Astrocyte (in vitro differentiated cells and primary cell): ENCODE data around the gene NECTIN1. TPM values are rescaled to one million over a fixed set of nuclear protein-coding genes. Genes with fewer than 3 reads are reported as not detected.
A peak's percentile ranks its signal among the peaks of the same experiment; 100 is the strongest.

Source experiments
- DNase-seq: peaks from one replicate; pipeline ENCODE4 v3.0.0-alpha.2; 2010; ENCODE audit warnings: low read depth
- FAIRE-seq: peaks from 2 replicates; lab custom pipeline; 2011; peaks lifted over from hg19 to GRCh38; lab: Jason Lieb, UNC
- H2AFZ ChIP-seq: 2 replicates; pipeline ENCODE4 v1.6.0; 2012; ENCODE audit warnings: low read depth, low read length, inconsistent platforms
- H3K27ac ChIP-seq: 2 replicates; pipeline ENCODE4 v1.5.1; 2011; ENCODE audit warnings: low read depth, low read length, inconsistent platforms
- H3K27me3 ChIP-seq: 2 replicates; pipeline ENCODE4 v1.6.0; 2011; ENCODE audit warnings: low read length, inconsistent platforms; ENCODE audit not compliant: insufficient read depth
- H3K36me3 ChIP-seq: 2 replicates; pipeline ENCODE4 v1.5.1; 2011; ENCODE audit warnings: low read length, inconsistent platforms; ENCODE audit not compliant: insufficient read depth
- H3K4me1 ChIP-seq: 2 replicates; pipeline ENCODE4 v1.5.1; 2011; ENCODE audit warnings: low read length, inconsistent platforms; ENCODE audit not compliant: insufficient read depth
- H3K4me2 ChIP-seq: 2 replicates; pipeline ENCODE4 v1.6.0; 2012; ENCODE audit warnings: low read length, inconsistent platforms
- H3K4me3 ChIP-seq: 2 replicates; pipeline ENCODE4 v1.5.1; 2011; ENCODE audit warnings: low read depth, mild to moderate bottlenecking, low read length, inconsistent platforms; ENCODE audit not compliant: insufficient read depth
- H3K79me2 ChIP-seq: 2 replicates; pipeline ENCODE4 v1.6.0; 2012; ENCODE audit warnings: mild to moderate bottlenecking, low read length, inconsistent platforms; ENCODE audit not compliant: insufficient read depth
- H3K9ac ChIP-seq: 2 replicates; pipeline ENCODE4 v1.6.0; 2012; ENCODE audit warnings: mild to moderate bottlenecking, low read length, inconsistent platforms
- H3K9me3 ChIP-seq: 2 replicates; pipeline ENCODE4 v1.5.1; 2012; ENCODE audit warnings: low read depth, mild to moderate bottlenecking, low read length, inconsistent platforms; ENCODE audit not compliant: insufficient read depth
- H4K20me1 ChIP-seq: 2 replicates; pipeline ENCODE4 v1.6.0; 2012; ENCODE audit warnings: low read length, inconsistent platforms; ENCODE audit not compliant: insufficient read depth
- H3K27ac Mint-ChIP-seq: one replicate; pipeline ENCODE4 v1.8.0; 2021; ENCODE audit warnings: mild to moderate bottlenecking, mixed read lengths; ENCODE audit not compliant: unreplicated experiment
- H3K27me3 Mint-ChIP-seq: one replicate; pipeline ENCODE4 v1.8.0; 2021; ENCODE audit warnings: low read depth, mixed read lengths; ENCODE audit not compliant: unreplicated experiment
- H3K36me3 Mint-ChIP-seq: one replicate; pipeline ENCODE4 v1.8.0; 2021; ENCODE audit warnings: low read depth, mixed read lengths; ENCODE audit not compliant: unreplicated experiment
- H3K4me1 Mint-ChIP-seq: one replicate; pipeline ENCODE4 v1.8.0; 2021; ENCODE audit warnings: low read depth, mixed read lengths; ENCODE audit not compliant: unreplicated experiment
- H3K4me3 Mint-ChIP-seq: one replicate; pipeline ENCODE4 v1.8.0; 2021; ENCODE audit warnings: mild to moderate bottlenecking, moderate library complexity, mixed read lengths; ENCODE audit not compliant: unreplicated experiment
- H3K9me3 Mint-ChIP-seq: one replicate; pipeline ENCODE4 v1.8.0; 2021; ENCODE audit warnings: mild to moderate bottlenecking, mixed read lengths; ENCODE audit not compliant: unreplicated experiment
- CTCF ChIP-seq: IDR thresholded peaks from 2 replicates; pipeline ENCODE4 v1.5.1; 2011; ENCODE audit warnings: low read depth, mild to moderate bottlenecking, inconsistent platforms, low read length, moderate library complexity; ENCODE audit not compliant: insufficient read depth
- EZH2 ChIP-seq: IDR thresholded peaks from 2 replicates; pipeline ENCODE4 v1.6.1; 2012; ENCODE audit warnings: mild to moderate bottlenecking, low read length, inconsistent platforms; ENCODE audit not compliant: insufficient read depth
- total RNA-seq: library from RNA; stranded (reverse); gene quantifications from 2 replicates; pipeline ENCODE4 v1.2.1, GENCODE V29; 2021

Gene NECTIN1
- total RNA-seq, 1 donor from 2014 or later: 17.7 TPM

GRCh38 chr11:119712459-119713358, 16.3 kb downstream of the NECTIN1 start:
- peaks cover 14% of the 10 kb centered on the region for H3K4me1 ChIP-seq
- peaks cover 23% of the 10 kb centered on the region for H3K4me1 Mint-ChIP-seq
- H3K9ac ChIP-seq: no peak overlapping the region
- H3K27ac Mint-ChIP-seq: peak overlapping the region; percentile 41
- no peak overlapping the region for H3K4me3 Mint-ChIP-seq
- H3K27ac ChIP-seq: no peak overlapping the region
- TF ChIP-seq EZH2: no peak
- TF ChIP-seq CTCF: no peak
- H4K20me1 ChIP-seq: peaks cover 63% of the 10 kb centered on the region
- no peak overlapping the region for H3K4me2 ChIP-seq
- no peak overlapping the region for H3K4me3 ChIP-seq
- no peaks in the 10 kb centered on the region for H3K27me3 ChIP-seq
- H2AFZ ChIP-seq: no peak overlapping the region
- peaks cover 24% of the 10 kb centered on the region for H3K79me2 ChIP-seq
- H3K9me3 ChIP-seq: no peaks in the 10 kb centered on the region
- no peaks in the 10 kb centered on the region for H3K36me3 ChIP-seq
- peaks cover 31% of the 10 kb centered on the region for H3K27me3 Mint-ChIP-seq
- H3K36me3 Mint-ChIP-seq: no peaks in the 10 kb centered on the region
- DNase-seq (no peak), FAIRE-seq (no peak)
- no peaks in the 10 kb centered on the region for H3K9me3 Mint-ChIP-seq

GRCh38 chr11:119712006-119712405, 17.0 kb downstream of the NECTIN1 start:
- H3K27me3 Mint-ChIP-seq: peaks cover 32% of the 10 kb centered on the region
- peaks cover 18% of the 10 kb centered on the region for H3K79me2 ChIP-seq
- H3K4me3 Mint-ChIP-seq: no peak overlapping the region

More at GRCh38 chr11:119712006-119712405, 17.0 kb downstream of the NECTIN1 start:
- Histone ChIP-seq H3K4me3 (no peak overlapping the region), H3K4me1 (peaks cover 12% of the 10 kb centered on the region), H3K36me3 (no peaks in the 10 kb centered on the region), H3K27me3 (no peaks in the 10 kb centered on the region), H3K4me2 (no peak overlapping the region), H3K27ac (no peak overlapping the region), H3K9ac (no peak overlapping the region), H3K9me3 (no peaks in the 10 kb centered on the region), H2AFZ (no peak overlapping the region), H4K20me1 (peaks cover 61% of the 10 kb centered on the region)
- FAIRE-seq (no peak), DNase-seq (no peak)
- no peak for TF ChIP-seq EZH2
- TF ChIP-seq CTCF: no peak
- Mint-ChIP-seq H3K27ac (no peak overlapping the region), H3K4me1 (peaks cover 23% of the 10 kb centered on the region), H3K9me3 (peaks cover 1% of the 10 kb centered on the region), H3K36me3 (no peaks in the 10 kb centered on the region)
